ENCODE results near the gene KLHDC7B. TPM values are rescaled to one million over a fixed set of nuclear protein-coding genes. Genes with fewer than 3 reads are reported as not detected.

Gene KLHDC7B
- total and polyA plus RNA-seq, 2 experiments from 2014 or later: 0.75 to 1.7 TPM

GRCh38 chr22:50516068-50516467 lies 29.6 kb upstream of the KLHDC7B start:
- H4K20me1 ChIP-seq (ENCODE audit: insufficient read depth, poor library complexity, severe bottlenecking): no peaks in the 10 kb centered on the region
- WGBS (ENCODE audit: low lambda C conversion rate, missing lambda C conversion rate): 80% methylated on average over 8 of the region's 8 CpGs
- H2AFZ ChIP-seq: no peak overlapping the region
- H3K9me3 ChIP-seq (ENCODE audit: low read depth): no peaks in the 10 kb centered on the region
- no peaks in the 10 kb centered on the region for H3K36me3 ChIP-seq (replicated peaks; ENCODE audit: insufficient read depth, low read depth)
- H3K79me2 ChIP-seq: peaks cover 45% of the 10 kb centered on the region
- no peak overlapping the region for H3K4me2 ChIP-seq
- H3K4me3 ChIP-seq: no peak overlapping the region
- no peaks in the 10 kb centered on the region for H3K9me2 ChIP-seq (replicated peaks; ENCODE audit: insufficient read depth)
- no peaks in the 10 kb centered on the region for H3K4me1 ChIP-seq (ENCODE audit: insufficient read depth)
- no peak for DNase-seq (ENCODE audit: low spot score)
- TF ChIP-seq EZH2phosphoT487 (IDR thresholded peaks at IDR 0.05; ENCODE audit: low read depth, severe bottlenecking, unreplicated experiment) (no peak), EZH2 (IDR thresholded peaks at IDR 0.05; ENCODE audit: borderline replicate concordance) (no peak)
- TF ChIP-seq, protein P1, sequence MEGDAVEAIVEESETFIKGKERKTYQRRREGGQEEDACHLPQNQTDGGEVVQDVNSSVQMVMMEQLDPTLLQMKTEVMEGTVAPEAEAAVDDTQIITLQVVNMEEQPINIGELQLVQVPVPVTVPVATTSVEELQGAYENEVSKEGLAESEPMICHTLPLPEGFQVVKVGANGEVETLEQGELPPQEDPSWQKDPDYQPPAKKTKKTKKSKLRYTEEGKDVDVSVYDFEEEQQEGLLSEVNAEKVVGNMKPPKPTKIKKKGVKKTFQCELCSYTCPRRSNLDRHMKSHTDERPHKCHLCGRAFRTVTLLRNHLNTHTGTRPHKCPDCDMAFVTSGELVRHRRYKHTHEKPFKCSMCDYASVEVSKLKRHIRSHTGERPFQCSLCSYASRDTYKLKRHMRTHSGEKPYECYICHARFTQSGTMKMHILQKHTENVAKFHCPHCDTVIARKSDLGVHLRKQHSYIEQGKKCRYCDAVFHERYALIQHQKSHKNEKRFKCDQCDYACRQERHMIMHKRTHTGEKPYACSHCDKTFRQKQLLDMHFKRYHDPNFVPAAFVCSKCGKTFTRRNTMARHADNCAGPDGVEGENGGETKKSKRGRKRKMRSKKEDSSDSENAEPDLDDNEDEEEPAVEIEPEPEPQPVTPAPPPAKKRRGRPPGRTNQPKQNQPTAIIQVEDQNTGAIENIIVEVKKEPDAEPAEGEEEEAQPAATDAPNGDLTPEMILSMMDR (IDR thresholded peaks at IDR 0.05; ENCODE audit: poor library complexity): no peak
- H3K27me3 ChIP-seq: no peaks in the 10 kb centered on the region
- no peak overlapping the region for H3K27ac ChIP-seq

- 91% methylated on average over 16 of the region's 16 CpGs for WGBS (ENCODE audit: low lambda C conversion rate, missing lambda C conversion rate)
- no peak overlapping the region for H2AFZ ChIP-seq
- H3K27ac ChIP-seq: no peak overlapping the region
- no peaks in the 10 kb centered on the region for H3K36me3 ChIP-seq (replicated peaks; ENCODE audit: insufficient read depth, low read depth)
- H3K9me3 ChIP-seq (ENCODE audit: low read depth): no peaks in the 10 kb centered on the region
- no peaks in the 10 kb centered on the region for H4K20me1 ChIP-seq (ENCODE audit: insufficient read depth, poor library complexity, severe bottlenecking)
- H3K9me2 ChIP-seq (replicated peaks; ENCODE audit: insufficient read depth): no peaks in the 10 kb centered on the region
- H3K79me2 ChIP-seq: peaks cover 47% of the 10 kb centered on the region
- no peaks in the 10 kb centered on the region for H3K4me1 ChIP-seq (ENCODE audit: insufficient read depth)
- no peak overlapping the region for H3K4me3 ChIP-seq
- no peak overlapping the region for H3K4me2 ChIP-seq
- H3K27me3 ChIP-seq: no peaks in the 10 kb centered on the region
- DNase-seq (ENCODE audit: low spot score): no peak
- TF ChIP-seq EZH2 (IDR thresholded peaks at IDR 0.05; ENCODE audit: borderline replicate concordance) (no peak), EZH2phosphoT487 (IDR thresholded peaks at IDR 0.05; ENCODE audit: low read depth, severe bottlenecking, unreplicated experiment) (no peak)
- TF ChIP-seq, protein P1 (IDR thresholded peaks at IDR 0.05; ENCODE audit: poor library complexity): no peak
These were observed 28.8 kb upstream of the KLHDC7B start for GRCh38 chr22:50516891-50517290.

- Histone ChIP-seq H3K79me2 (peaks cover 46% of the 10 kb centered on the region), H3K4me1 (ENCODE audit: insufficient read depth) (no peaks in the 10 kb centered on the region), H3K9me2 (replicated peaks; ENCODE audit: insufficient read depth) (no peaks in the 10 kb centered on the region), H3K27ac (no peak overlapping the region), H3K27me3 (no peaks in the 10 kb centered on the region), H4K20me1 (ENCODE audit: insufficient read depth, poor library complexity, severe bottlenecking) (no peaks in the 10 kb centered on the region), H3K9me3 (ENCODE audit: low read depth) (no peaks in the 10 kb centered on the region), H3K4me2 (no peak overlapping the region), H3K36me3 (replicated peaks; ENCODE audit: insufficient read depth, low read depth) (no peaks in the 10 kb centered on the region), H3K4me3 (no peak overlapping the region), H2AFZ (no peak overlapping the region)
- 91% methylated on average over 20 of the region's 20 CpGs for WGBS (ENCODE audit: low lambda C conversion rate, missing lambda C conversion rate)
- no peak for DNase-seq (ENCODE audit: low spot score)
- TF ChIP-seq, protein P1 (IDR thresholded peaks at IDR 0.05; ENCODE audit: poor library complexity): no peak
- no peak for TF ChIP-seq EZH2phosphoT487 (IDR thresholded peaks at IDR 0.05; ENCODE audit: low read depth, severe bottlenecking, unreplicated experiment)
- no peak for TF ChIP-seq EZH2 (IDR thresholded peaks at IDR 0.05; ENCODE audit: borderline replicate concordance)
These were observed 28.0 kb upstream of the KLHDC7B start for GRCh38 chr22:50517495-50518260.

All from hepatocyte (in vitro differentiated cells).